GM12872 (cell line): Measurements from ENCODE around the gene PYY.

Experiments
- TF ChIP-seq, protein P1 (sequence below): IDR thresholded peaks from 3 replicates; pipeline ENCODE4 v1.5.1; 2011; ENCODE audit warnings: low read depth, mild to moderate bottlenecking, low read length, moderate library complexity; ENCODE audit not compliant: insufficient read depth

PYY gene

DNA sequence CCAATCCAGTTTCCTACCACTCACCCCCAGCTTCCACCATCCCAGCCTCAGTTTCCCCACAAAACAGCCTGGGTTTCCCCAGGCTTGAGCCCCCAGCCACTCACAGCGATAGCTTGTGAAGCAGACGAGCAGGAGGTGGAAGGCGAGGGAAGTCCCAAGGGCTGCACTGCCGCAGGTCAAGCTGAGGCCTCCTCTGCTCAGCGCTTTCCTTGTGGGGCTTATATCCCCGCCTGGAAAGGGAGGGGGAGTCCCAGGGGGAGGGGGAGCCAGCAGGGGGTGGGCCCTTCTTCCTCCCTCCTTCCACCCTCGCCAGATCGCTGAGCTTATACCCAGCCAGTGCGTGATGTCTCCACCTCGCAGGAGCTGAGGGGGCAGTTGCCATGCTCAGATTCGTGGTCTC is at the start of gene PYY:
Gene PYY (minus strand): TSS at position 195 of the 400 bp plus-strand sequence. CDS start 457 bp downstream, outside the sequence.
- TF ChIP-seq, protein P1, sequence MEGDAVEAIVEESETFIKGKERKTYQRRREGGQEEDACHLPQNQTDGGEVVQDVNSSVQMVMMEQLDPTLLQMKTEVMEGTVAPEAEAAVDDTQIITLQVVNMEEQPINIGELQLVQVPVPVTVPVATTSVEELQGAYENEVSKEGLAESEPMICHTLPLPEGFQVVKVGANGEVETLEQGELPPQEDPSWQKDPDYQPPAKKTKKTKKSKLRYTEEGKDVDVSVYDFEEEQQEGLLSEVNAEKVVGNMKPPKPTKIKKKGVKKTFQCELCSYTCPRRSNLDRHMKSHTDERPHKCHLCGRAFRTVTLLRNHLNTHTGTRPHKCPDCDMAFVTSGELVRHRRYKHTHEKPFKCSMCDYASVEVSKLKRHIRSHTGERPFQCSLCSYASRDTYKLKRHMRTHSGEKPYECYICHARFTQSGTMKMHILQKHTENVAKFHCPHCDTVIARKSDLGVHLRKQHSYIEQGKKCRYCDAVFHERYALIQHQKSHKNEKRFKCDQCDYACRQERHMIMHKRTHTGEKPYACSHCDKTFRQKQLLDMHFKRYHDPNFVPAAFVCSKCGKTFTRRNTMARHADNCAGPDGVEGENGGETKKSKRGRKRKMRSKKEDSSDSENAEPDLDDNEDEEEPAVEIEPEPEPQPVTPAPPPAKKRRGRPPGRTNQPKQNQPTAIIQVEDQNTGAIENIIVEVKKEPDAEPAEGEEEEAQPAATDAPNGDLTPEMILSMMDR: no peak

DNA sequence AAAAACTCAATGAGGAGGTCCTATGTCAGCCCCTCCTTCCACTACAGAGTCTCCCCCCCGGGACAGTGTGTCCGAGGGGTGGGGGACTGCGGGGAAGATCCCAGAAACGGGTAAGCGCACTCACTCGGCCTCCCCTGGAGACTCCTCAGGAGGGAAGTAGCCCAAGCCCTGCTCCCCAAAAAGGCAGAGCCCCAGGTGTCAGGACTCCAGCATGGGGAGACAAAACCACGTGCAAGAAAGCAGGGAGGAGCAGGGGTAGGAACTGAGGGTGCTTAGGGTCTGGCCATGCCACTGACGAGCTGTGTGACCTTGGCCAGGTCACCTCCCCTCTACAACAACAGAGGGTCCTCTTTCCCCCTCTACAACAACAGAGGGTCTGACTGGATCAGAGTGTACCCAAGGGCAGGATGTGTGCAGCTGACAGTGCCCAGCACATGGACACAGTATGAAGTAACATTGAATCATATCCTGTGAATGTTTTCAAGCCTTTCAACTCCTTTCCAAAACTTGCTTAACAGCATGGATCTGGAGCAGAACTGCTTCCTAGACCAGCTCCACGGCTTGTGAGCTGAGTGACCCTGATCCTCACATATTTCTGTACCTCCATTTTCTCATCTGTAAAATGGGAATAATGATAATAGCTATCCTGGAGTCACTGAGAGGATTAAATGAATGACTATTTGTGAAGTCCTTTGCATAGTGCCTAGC is 48.6 kb upstream of the PYY start:
- TF ChIP-seq, protein P1: no peak

DNA sequence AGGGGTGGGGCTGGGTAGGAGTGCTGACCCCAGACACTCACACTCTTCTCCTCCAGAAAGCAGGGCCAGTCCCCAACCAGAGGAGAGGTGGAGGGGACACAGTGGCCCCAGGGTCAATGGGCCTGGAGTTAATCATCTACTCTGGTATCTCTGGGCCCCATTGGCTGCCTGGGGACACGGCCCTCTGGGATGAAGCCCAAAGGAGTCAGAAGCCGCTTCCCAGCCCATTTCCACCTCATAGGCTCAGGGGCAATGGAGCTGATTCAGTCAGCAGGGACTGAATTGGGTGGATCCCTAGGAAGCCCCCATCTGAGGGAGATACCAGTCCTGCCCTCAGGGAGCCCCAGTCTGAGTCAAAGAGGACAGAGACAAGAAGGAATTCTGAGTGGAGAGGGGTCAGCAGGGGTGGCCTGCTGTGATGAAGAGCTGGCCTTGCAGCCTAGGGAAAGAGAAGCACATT is 47.8 kb upstream of the PYY start:
- TF ChIP-seq, protein P1: no peak

DNA sequence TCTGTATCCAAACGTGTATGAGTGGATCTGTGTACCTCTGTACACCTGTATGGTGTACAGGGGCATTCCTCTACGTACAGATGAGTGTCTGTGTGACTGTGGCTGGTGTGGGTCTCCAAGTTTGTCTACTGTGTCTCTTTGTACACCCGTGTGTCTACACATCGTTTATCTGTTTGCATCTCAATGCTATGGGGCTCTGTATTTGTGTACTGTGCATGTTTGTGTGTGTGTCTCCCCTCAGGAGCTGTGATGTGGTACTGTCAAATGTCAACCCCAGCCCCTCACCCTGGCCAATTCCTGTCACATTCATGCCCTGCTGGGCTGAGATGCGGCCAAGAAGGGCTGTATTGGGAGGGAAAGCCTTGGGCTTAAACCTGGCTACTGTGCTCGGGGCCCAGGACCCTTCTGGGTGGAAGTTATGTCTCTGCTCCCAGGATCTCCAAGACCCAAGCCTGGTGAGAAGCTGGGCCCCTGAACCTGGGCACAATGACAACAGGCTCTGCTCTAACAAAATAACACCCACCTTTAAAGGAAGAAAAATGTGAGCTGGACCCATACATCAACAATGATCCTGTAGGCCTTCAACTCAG is 47.2 kb upstream of the PYY start:
- TF ChIP-seq, protein P1: no peak

DNA sequence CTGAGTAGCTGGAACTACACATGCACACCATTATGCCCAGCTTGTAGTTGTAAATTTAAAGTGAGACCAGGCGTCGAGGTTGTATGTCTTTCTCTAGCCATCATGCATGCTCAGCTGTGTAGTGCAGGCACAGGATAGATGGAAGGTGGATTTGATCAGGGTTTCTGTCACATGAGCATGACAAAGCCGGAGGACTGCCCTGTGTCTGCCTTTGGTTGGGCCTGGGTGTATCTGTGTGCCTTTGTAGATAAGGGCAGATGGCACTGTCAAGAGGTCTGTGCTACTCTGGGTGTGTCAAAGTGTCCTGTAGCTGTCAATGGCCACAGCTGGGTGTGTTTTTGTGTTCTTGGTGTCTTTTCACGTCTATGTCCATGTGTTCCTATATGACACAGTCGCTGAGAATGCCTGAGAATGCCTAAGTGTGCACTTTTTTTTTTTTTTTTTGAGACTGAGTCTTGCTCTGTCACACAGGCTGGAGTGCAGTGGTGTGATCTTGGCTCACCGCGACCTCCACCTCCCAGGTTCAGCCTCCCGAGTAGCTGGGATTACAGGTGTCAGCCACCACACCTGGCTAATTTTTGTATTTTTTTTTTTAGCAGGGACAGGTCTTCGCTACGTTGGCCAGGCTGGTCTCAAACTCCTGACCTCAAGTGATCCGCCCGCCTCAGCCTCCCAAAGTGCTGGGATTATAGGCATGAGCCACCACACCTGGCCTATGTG is 46.6 kb upstream of the PYY start:
- TF ChIP-seq, protein P1: no peak

DNA sequence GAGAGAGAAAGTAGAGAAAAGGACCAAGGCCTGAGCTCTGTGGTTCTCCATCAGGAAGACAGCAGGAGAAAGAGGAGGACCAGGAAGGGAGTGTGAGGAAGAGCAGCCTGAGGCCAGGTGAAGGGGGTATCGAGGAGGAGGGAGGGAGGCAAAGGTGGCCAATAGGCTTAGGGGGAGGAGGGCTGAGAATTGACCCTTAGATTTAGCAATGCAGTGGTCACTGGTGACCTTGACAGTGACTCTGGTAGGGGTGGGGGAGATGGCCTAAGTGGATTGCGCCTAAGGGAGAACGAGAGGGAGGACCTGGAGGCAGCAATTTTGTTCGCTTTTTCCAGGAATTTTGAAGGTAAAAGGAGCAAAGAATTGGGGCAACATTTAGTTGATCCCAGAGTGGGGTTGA is 45.3 kb upstream of the PYY start:
- TF ChIP-seq, protein P1: no peak

DNA sequence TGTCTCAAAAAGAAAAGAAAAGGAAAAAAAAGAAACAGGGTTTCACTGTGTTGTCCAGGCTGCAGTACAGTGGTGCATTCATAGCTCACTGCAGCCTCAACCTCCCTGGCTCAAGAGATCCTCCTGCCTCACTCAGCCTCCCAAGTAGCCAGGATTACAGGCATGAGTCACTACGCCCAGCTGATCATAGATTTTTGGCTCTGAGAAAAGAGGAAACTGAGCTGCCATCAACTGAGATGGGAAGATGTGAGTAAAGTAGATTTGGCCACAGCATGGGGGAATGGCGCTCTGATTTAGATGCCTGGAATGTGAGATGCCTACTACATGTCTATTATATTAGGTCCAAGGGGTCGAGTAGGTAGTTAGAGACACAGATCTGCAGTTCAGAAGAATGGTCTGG is 44.8 kb upstream of the PYY start:
- TF ChIP-seq, protein P1: no peak
